ENCODE data around the gene POC1B. TPM values are rescaled to one million over a fixed set of nuclear protein-coding genes. Genes with fewer than 3 reads are reported as not detected.

POC1B gene
- total RNA-seq, 1 donor from 2014 or later, result 5.7 TPM

DNA sequence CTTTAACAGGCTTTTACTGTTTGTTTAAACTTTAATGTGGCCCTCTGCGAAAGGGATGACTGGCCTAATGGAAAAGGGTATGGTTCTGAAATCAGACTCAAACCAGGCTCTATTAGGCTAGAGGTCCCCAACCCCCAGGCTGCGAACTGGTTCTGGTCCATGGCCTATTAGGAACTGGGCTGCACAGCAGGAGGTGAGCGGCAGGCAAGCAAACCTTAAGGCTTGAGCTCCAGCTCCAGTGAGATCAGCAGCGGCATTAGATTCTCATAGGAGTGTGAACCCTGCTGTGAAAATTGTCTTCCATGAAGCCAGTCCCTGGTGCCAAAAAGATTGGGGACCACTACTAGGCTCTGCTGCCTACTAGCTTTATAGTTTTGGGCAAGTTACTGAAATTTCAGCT lies 12.3 kb downstream of the POC1B start:
- TF ChIP-seq, protein P1, sequence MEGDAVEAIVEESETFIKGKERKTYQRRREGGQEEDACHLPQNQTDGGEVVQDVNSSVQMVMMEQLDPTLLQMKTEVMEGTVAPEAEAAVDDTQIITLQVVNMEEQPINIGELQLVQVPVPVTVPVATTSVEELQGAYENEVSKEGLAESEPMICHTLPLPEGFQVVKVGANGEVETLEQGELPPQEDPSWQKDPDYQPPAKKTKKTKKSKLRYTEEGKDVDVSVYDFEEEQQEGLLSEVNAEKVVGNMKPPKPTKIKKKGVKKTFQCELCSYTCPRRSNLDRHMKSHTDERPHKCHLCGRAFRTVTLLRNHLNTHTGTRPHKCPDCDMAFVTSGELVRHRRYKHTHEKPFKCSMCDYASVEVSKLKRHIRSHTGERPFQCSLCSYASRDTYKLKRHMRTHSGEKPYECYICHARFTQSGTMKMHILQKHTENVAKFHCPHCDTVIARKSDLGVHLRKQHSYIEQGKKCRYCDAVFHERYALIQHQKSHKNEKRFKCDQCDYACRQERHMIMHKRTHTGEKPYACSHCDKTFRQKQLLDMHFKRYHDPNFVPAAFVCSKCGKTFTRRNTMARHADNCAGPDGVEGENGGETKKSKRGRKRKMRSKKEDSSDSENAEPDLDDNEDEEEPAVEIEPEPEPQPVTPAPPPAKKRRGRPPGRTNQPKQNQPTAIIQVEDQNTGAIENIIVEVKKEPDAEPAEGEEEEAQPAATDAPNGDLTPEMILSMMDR (IDR thresholded peaks at IDR 0.05; ENCODE audit: partially characterized antibody, unreplicated experiment), result no peak

DNA sequence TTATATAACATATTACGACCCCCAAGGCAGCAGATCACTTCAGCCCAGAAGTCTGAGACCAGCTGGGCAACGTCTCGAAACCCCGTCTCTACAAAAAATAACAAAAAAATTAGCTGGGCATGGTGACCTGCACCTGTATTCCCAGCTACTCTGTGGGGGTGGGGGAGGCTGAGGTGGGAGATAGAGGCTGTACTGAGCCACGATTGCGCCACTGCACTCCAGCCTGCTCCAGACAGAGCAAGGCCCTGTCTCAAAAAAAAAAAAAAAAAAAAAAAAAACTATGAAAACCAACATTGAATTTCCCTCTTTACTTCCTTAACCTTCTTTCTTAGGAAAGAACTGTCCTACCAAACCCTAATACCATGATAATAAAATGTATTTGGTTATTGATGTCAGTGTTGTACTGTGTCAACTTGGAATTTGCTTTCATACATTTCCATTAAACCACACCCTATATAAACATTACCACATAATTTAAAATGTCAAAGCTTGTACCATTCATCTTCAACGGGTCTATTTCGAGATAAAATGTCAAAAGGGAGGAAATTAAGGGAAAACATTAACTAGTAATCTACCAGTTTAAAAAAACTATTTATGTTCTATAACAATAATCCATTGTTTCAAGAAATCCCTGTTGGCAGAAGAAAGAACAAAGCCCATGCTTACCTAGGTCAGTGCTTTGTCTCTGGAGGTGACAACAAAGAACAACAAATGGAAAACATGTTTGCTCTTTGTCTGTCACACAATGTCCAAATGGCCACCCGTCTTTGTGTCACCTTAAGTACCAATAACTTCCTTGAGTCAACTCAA lies 18.6 kb downstream of the POC1B start:
- H3K27me3 Mint-ChIP-seq (ENCODE audit: unreplicated experiment), result peaks cover 2% of the 10 kb centered on the region
- H3K4me1 Mint-ChIP-seq (ENCODE audit: low read depth, unreplicated experiment), result no peaks in the 10 kb centered on the region
- no peaks in the 10 kb centered on the region for H3K36me3 Mint-ChIP-seq (ENCODE audit: unreplicated experiment)
- TF ChIP-seq, protein P1 (IDR thresholded peaks at IDR 0.05; ENCODE audit: partially characterized antibody, unreplicated experiment), result no peak
- H3K9me3 Mint-ChIP-seq (ENCODE audit: unreplicated experiment), result no peaks in the 10 kb centered on the region
- H3K27ac Mint-ChIP-seq (ENCODE audit: unreplicated experiment), result no peak overlapping the region
- no peak overlapping the region for H3K4me3 Mint-ChIP-seq (ENCODE audit: unreplicated experiment)
- DNase-seq, result no peak

More for the DNA sequence above, 12.3 kb downstream of the POC1B start:
- DNase-seq, result no peak
- Mint-ChIP-seq H3K9me3 (ENCODE audit: unreplicated experiment) (no peaks in the 10 kb centered on the region), H3K36me3 (ENCODE audit: unreplicated experiment) (no peaks in the 10 kb centered on the region), H3K4me1 (ENCODE audit: low read depth, unreplicated experiment) (no peaks in the 10 kb centered on the region), H3K27ac (ENCODE audit: unreplicated experiment) (no peak overlapping the region), H3K27me3 (ENCODE audit: unreplicated experiment) (peaks cover 2% of the 10 kb centered on the region), H3K4me3 (ENCODE audit: unreplicated experiment) (no peak overlapping the region)

DNA sequence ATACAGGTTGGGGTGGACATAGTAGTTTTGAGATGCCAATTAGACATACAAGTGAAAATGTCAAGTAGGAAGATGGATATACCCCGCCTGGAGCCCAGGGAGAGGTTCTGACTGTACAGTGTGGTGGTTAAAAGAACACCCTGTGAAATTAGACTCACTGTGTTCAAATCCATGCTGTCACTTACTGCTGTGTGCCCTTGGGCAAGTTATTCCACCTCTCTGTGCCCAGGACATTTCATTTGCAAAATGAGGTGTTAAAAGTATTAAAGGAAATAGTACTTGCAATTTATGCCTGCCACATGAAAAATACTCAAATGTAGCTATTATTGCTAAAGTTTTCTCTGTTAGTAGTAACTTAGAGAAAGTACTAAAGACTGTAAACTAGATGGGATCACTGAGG lies 19.8 kb downstream of the POC1B start:
- TF ChIP-seq, protein P1 (IDR thresholded peaks at IDR 0.05; ENCODE audit: partially characterized antibody, unreplicated experiment), result no peak
- Mint-ChIP-seq H3K4me1 (ENCODE audit: low read depth, unreplicated experiment) (no peaks in the 10 kb centered on the region), H3K36me3 (ENCODE audit: unreplicated experiment) (no peaks in the 10 kb centered on the region), H3K9me3 (ENCODE audit: unreplicated experiment) (no peaks in the 10 kb centered on the region), H3K27ac (ENCODE audit: unreplicated experiment) (no peak overlapping the region), H3K27me3 (ENCODE audit: unreplicated experiment) (peaks cover 2% of the 10 kb centered on the region), H3K4me3 (ENCODE audit: unreplicated experiment) (no peak overlapping the region)
- no peak for DNase-seq

DNA sequence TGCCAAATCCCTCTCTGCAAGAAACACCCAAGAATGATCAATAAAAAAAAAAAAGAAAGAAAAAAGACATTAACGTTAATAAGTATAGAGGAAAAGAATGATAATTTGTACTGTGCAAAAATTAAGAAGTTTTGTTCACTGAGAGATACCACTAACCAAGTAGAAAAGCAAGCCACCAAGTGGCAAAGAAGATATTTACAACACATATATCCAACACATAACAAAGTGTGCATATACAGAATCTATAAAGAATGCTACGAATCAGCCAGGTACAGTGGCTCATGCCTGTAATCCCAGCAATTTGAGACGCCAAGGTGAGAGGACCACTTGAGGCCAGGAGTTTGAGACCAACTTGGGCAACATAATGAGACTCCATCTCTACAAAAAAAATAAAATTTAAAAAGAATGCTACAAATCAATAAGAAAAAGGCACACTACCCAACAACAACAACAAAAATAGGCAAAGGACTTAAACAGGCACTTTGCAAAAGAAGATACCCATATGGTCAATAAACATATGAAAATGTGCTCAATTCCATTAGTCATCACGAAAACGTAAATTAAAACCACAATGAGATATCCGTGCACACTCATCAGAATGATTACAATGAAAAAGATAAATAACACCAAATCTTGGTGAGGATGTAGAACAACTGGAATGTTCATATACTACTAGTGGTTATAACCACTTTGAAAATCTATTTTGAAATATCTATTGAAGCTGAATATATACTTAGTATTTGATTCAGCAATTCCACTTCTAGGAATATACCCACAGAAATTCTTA lies 21.1 kb downstream of the POC1B start:
- Mint-ChIP-seq H3K27me3 (ENCODE audit: unreplicated experiment) (peaks cover 2% of the 10 kb centered on the region), H3K27ac (ENCODE audit: unreplicated experiment) (no peak overlapping the region), H3K4me3 (ENCODE audit: unreplicated experiment) (no peak overlapping the region), H3K4me1 (ENCODE audit: low read depth, unreplicated experiment) (no peaks in the 10 kb centered on the region), H3K36me3 (ENCODE audit: unreplicated experiment) (no peaks in the 10 kb centered on the region), H3K9me3 (ENCODE audit: unreplicated experiment) (no peaks in the 10 kb centered on the region)
- DNase-seq, result no peak
- TF ChIP-seq, protein P1 (IDR thresholded peaks at IDR 0.05; ENCODE audit: partially characterized antibody, unreplicated experiment), result no peak

DNA sequence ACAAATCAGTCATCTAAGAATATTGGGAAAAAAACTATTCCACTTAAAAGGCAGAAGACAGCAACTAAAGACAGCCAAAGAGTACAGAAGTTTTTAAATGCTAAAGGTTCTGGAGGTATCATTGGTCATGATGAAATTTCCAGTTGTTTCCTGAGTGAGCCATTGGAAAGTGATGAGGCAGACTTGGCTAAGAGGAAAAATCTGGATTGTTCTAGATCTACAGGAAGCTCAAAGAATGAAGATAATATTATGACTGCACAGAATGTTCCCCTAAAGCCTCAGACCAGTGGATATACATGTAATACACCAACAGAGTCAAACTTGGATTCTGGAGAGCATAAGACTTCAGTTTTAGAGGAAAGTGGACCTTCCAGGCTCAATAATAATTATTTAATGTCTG lies 24.1 kb downstream of the POC1B start:
- no peaks in the 10 kb centered on the region for H3K9me3 Mint-ChIP-seq (ENCODE audit: unreplicated experiment)
- H3K4me3 Mint-ChIP-seq (ENCODE audit: unreplicated experiment), result no peak overlapping the region
- no peak overlapping the region for H3K27ac Mint-ChIP-seq (ENCODE audit: unreplicated experiment)
- TF ChIP-seq, protein P1 (IDR thresholded peaks at IDR 0.05; ENCODE audit: partially characterized antibody, unreplicated experiment), result no peak
- DNase-seq, result no peak
- H3K27me3 Mint-ChIP-seq (ENCODE audit: unreplicated experiment), result peaks cover 2% of the 10 kb centered on the region
- H3K4me1 Mint-ChIP-seq (ENCODE audit: low read depth, unreplicated experiment), result no peaks in the 10 kb centered on the region
- H3K36me3 Mint-ChIP-seq (ENCODE audit: unreplicated experiment), result no peaks in the 10 kb centered on the region

Measured in glutamatergic neuron (in vitro differentiated cells).